OCI-LY7 (cell line): ENCODE measurements around the gene SPR.

ENCODE experiments used
- CTCF ChIP-seq: fragments of 200-600 bp; sonication (generic); conservative IDR thresholded peaks from 2 replicates; pipeline ENCODE4 v1.5.1; 2014; ENCODE audit warnings: mild to moderate bottlenecking, antibody characterized with exemption, low read length, moderate library complexity, mixed read lengths
- EZH2phosphoT487 ChIP-seq: fragments of 200-600 bp; sonication (generic); IDR thresholded peaks from 2 replicates; pipeline ENCODE4 v1.6.1; 2018; ENCODE audit warnings: low read depth, borderline replicate concordance, mild to moderate bottlenecking, mixed run types, antibody characterized with exemption, low read length, moderate library complexity, mixed read lengths

- TF ChIP-seq CTCF, result no peak
- TF ChIP-seq EZH2phosphoT487, result no peak
Observed at GRCh38 chr2:72929010-72929409, 41.8 kb downstream of the SPR start.
